Measurements from ENCODE around the gene IL26.

The IL26 gene

GRCh38 chr12:68253504-68253903 is 27.9 kb upstream of the IL26 start, which contains the start of gene IL22:
TSS of gene IL22 (minus strand) at chr12:68253604. CDS start at chr12:68253448, 156 bp downstream.
- in situ Hi-C loops (cut with MboI; ENCODE audit: low sequenced_read_pairs) = no loop called here
- H3K9me3 ChIP-seq = no peaks in the 10 kb centered on the region
- peaks cover 9% of the 10 kb centered on the region for H3K27me3 ChIP-seq (ENCODE audit: low read depth)
- no peak within 1 kb of the TSS for H3K4me3 ChIP-seq
- no peak for DNase-seq (ENCODE audit: low spot score in 2 of 2)
- H3K4me1 ChIP-seq = no peaks in the 10 kb centered on the region
- H3K36me3 ChIP-seq (replicated peaks) = no peaks in the 10 kb centered on the region

GRCh38 chr12:68252077-68252476 is 26.5 kb upstream of the IL26 start:
- in situ Hi-C loops (cut with MboI; ENCODE audit: low sequenced_read_pairs) = no loop called here
- Histone ChIP-seq H3K9me3 (no peaks in the 10 kb centered on the region), H3K4me1 (no peaks in the 10 kb centered on the region), H3K27me3 (ENCODE audit: low read depth) (peaks cover 9% of the 10 kb centered on the region), H3K4me3 (no peak overlapping the region), H3K36me3 (replicated peaks) (no peaks in the 10 kb centered on the region)
- DNase-seq (ENCODE audit: low spot score in 2 of 2) = no peak

- Histone ChIP-seq H3K27me3 (ENCODE audit: low read depth) (peaks cover 7% of the 10 kb centered on the region), H3K36me3 (replicated peaks) (no peaks in the 10 kb centered on the region), H3K4me3 (no peak overlapping the region), H3K9me3 (no peaks in the 10 kb centered on the region), H3K4me1 (no peaks in the 10 kb centered on the region)
- in situ Hi-C loops (cut with MboI; ENCODE audit: low sequenced_read_pairs) = no loop called here
- DNase-seq (ENCODE audit: low spot score in 2 of 2) = no peak
These were observed 24.8 kb upstream of the IL26 start for GRCh38 chr12:68250454-68250853.

- in situ Hi-C loops (cut with MboI; ENCODE audit: low sequenced_read_pairs) = no loop called here
- no peak for DNase-seq (ENCODE audit: low spot score in 2 of 2)
- Histone ChIP-seq H3K36me3 (replicated peaks) (no peaks in the 10 kb centered on the region), H3K27me3 (ENCODE audit: low read depth) (peaks cover 6% of the 10 kb centered on the region; the same call in 1 of the 2 replicates), H3K4me1 (no peaks in the 10 kb centered on the region), H3K4me3 (no peak overlapping the region), H3K9me3 (no peaks in the 10 kb centered on the region)
These were observed 22.2 kb upstream of the IL26 start for GRCh38 chr12:68247785-68248184.

- Histone ChIP-seq H3K36me3 (replicated peaks) (no peaks in the 10 kb centered on the region), H3K4me1 (no peaks in the 10 kb centered on the region), H3K27me3 (ENCODE audit: low read depth) (peaks cover 5% of the 10 kb centered on the region; the same call in 1 of the 2 replicates), H3K4me3 (no peak overlapping the region), H3K9me3 (no peaks in the 10 kb centered on the region)
- no peak for DNase-seq (ENCODE audit: low spot score in 2 of 2)
- in situ Hi-C loops (cut with MboI; ENCODE audit: low sequenced_read_pairs) = no loop called here
These were observed 20.7 kb upstream of the IL26 start for GRCh38 chr12:68246350-68246749.

GRCh38 chr12:68245180-68246021 is 19.8 kb upstream of the IL26 start:
- no peak for DNase-seq (ENCODE audit: low spot score in 2 of 2)
- in situ Hi-C loops (cut with MboI; ENCODE audit: low sequenced_read_pairs) = no loop called here
- no peak overlapping the region for H3K4me3 ChIP-seq

GRCh38 chr12:68242777-68243176 is 17.2 kb upstream of the IL26 start:
- no peak for DNase-seq (ENCODE audit: low spot score in 2 of 2)
- Histone ChIP-seq H3K4me1 (no peaks in the 10 kb centered on the region), H3K9me3 (no peaks in the 10 kb centered on the region), H3K27me3 (ENCODE audit: low read depth) (peaks cover 2% of the 10 kb centered on the region; the same call in 1 of the 2 replicates), H3K36me3 (replicated peaks) (no peaks in the 10 kb centered on the region), H3K4me3 (no peak overlapping the region)
- in situ Hi-C loops (cut with MboI; ENCODE audit: low sequenced_read_pairs) = no loop called here

More at GRCh38 chr12:68245180-68246021, 19.8 kb upstream of the IL26 start:
- no peaks in the 10 kb centered on the region for H3K9me3 ChIP-seq
- H3K36me3 ChIP-seq (replicated peaks) = no peaks in the 10 kb centered on the region
- no peaks in the 10 kb centered on the region; the same call in 1 of the 2 replicates for H3K27me3 ChIP-seq (ENCODE audit: low read depth)
- H3K4me1 ChIP-seq = no peaks in the 10 kb centered on the region

- Histone ChIP-seq H3K9me3 (no peaks in the 10 kb centered on the region), H3K4me3 (no peak overlapping the region), H3K27me3 (ENCODE audit: low read depth) (peaks cover 4% of the 10 kb centered on the region; the same call in 1 of the 2 replicates), H3K36me3 (replicated peaks) (no peaks in the 10 kb centered on the region), H3K4me1 (no peaks in the 10 kb centered on the region)
- no peak for DNase-seq (ENCODE audit: low spot score in 2 of 2)
- in situ Hi-C loops (cut with MboI; ENCODE audit: low sequenced_read_pairs) = no loop called here
These were observed 15.4 kb upstream of the IL26 start for GRCh38 chr12:68240975-68241374.

GRCh38 chr12:68240079-68240478 is 14.5 kb upstream of the IL26 start:
- in situ Hi-C loops (cut with MboI; ENCODE audit: low sequenced_read_pairs) = no loop called here
- Histone ChIP-seq H3K36me3 (replicated peaks) (no peaks in the 10 kb centered on the region), H3K9me3 (no peaks in the 10 kb centered on the region), H3K4me1 (no peaks in the 10 kb centered on the region), H3K27me3 (ENCODE audit: low read depth) (peaks cover 4% of the 10 kb centered on the region; the same call in 1 of the 2 replicates), H3K4me3 (no peak overlapping the region)
- DNase-seq (ENCODE audit: low spot score in 2 of 2) = no peak

GRCh38 chr12:68239309-68239982 is 13.8 kb upstream of the IL26 start:
- Histone ChIP-seq H3K9me3 (no peaks in the 10 kb centered on the region), H3K4me3 (no peak overlapping the region), H3K36me3 (replicated peaks) (no peaks in the 10 kb centered on the region), H3K4me1 (no peaks in the 10 kb centered on the region), H3K27me3 (ENCODE audit: low read depth) (peaks cover 4% of the 10 kb centered on the region; the same call in 1 of the 2 replicates)
- DNase-seq (ENCODE audit: low spot score in 2 of 2) = no peak
- in situ Hi-C loops (cut with MboI; ENCODE audit: low sequenced_read_pairs) = no loop called here

GRCh38 chr12:68237619-68238018 is 12.0 kb upstream of the IL26 start:
- Histone ChIP-seq H3K27me3 (ENCODE audit: low read depth) (peaks cover 4% of the 10 kb centered on the region), H3K36me3 (replicated peaks) (no peaks in the 10 kb centered on the region), H3K9me3 (no peaks in the 10 kb centered on the region), H3K4me1 (no peaks in the 10 kb centered on the region), H3K4me3 (no peak overlapping the region)
- in situ Hi-C loops (cut with MboI; ENCODE audit: low sequenced_read_pairs) = no loop called here
- no peak for DNase-seq (ENCODE audit: low spot score in 2 of 2)

GRCh38 chr12:68237078-68237477 is 11.5 kb upstream of the IL26 start:
- no peak overlapping the region for H3K4me3 ChIP-seq
- no peak for DNase-seq (ENCODE audit: low spot score in 2 of 2)

GRCh38 chr12:68236421-68237059 is 10.9 kb upstream of the IL26 start:
- Histone ChIP-seq H3K27me3 (ENCODE audit: low read depth) (peaks cover 4% of the 10 kb centered on the region), H3K36me3 (replicated peaks) (no peaks in the 10 kb centered on the region), H3K4me3 (no peak overlapping the region), H3K9me3 (no peaks in the 10 kb centered on the region), H3K4me1 (no peaks in the 10 kb centered on the region)
- in situ Hi-C loops (cut with MboI; ENCODE audit: low sequenced_read_pairs) = no loop called here
- no peak for DNase-seq (ENCODE audit: low spot score in 2 of 2)

More at GRCh38 chr12:68237078-68237477, 11.5 kb upstream of the IL26 start:
- in situ Hi-C loops (cut with MboI; ENCODE audit: low sequenced_read_pairs) = no loop called here
- H3K36me3 ChIP-seq (replicated peaks) = no peaks in the 10 kb centered on the region
- H3K4me1 ChIP-seq = no peaks in the 10 kb centered on the region
- no peaks in the 10 kb centered on the region for H3K9me3 ChIP-seq
- peaks cover 4% of the 10 kb centered on the region for H3K27me3 ChIP-seq (ENCODE audit: low read depth)

GRCh38 chr12:68235576-68235975 is 10.0 kb upstream of the IL26 start:
- in situ Hi-C loops (cut with MboI; ENCODE audit: low sequenced_read_pairs) = no loop called here
- Histone ChIP-seq H3K4me3 (no peak overlapping the region), H3K4me1 (no peaks in the 10 kb centered on the region), H3K36me3 (replicated peaks) (no peaks in the 10 kb centered on the region), H3K27me3 (ENCODE audit: low read depth) (peaks cover 6% of the 10 kb centered on the region), H3K9me3 (no peaks in the 10 kb centered on the region)
- no peak for DNase-seq (ENCODE audit: low spot score in 2 of 2)

Measured in HAP-1 (cell line).